Neural crest cell (in vitro differentiated cells): ENCODE data around the gene RHOT1. TPM values are rescaled to one million over a fixed set of nuclear protein-coding genes. Genes with fewer than 3 reads are reported as not detected.
"Not testable (repeated sequence)": the region's sequence is repeated elsewhere in the genome, so short reads cannot be mapped to it uniquely, and the experiment has no call there.

Experiments
- DNase-seq: peaks from one replicate; pipeline ENCODE4 v3.0.0; 2021; ENCODE audit warnings: low read depth, mixed read lengths, low spot score
- H3K27ac Mint-ChIP-seq: one replicate; pipeline ENCODE4 v1.8.0; 2021; ENCODE audit warnings: mild to moderate bottlenecking, mixed read lengths; ENCODE audit not compliant: unreplicated experiment
- H3K27me3 Mint-ChIP-seq: 2 replicates; pipeline ENCODE4 v1.8.0; 2021; ENCODE audit warnings: low read depth, mild to moderate bottlenecking, mixed read lengths
- H3K36me3 Mint-ChIP-seq: 2 replicates; pipeline ENCODE4 v1.8.0; 2021; ENCODE audit warnings: low read depth, mild to moderate bottlenecking, mixed read lengths
- H3K4me1 Mint-ChIP-seq: 2 replicates; pipeline ENCODE4 v1.8.0; 2021; ENCODE audit warnings: mixed read lengths
- H3K4me3 Mint-ChIP-seq: one replicate; pipeline ENCODE4 v1.8.0; 2021; ENCODE audit warnings: mild to moderate bottlenecking, mixed read lengths
- H3K9me3 Mint-ChIP-seq: 2 replicates; pipeline ENCODE4 v1.8.0; 2021; ENCODE audit warnings: mixed read lengths
- CTCF ChIP-seq: fragments of 200-600 bp; sonication (generic); conservative IDR thresholded peaks from 2 replicates; pipeline ENCODE4 v1.5.0; 2021; ENCODE audit warnings: antibody characterized with exemption, mild to moderate bottlenecking
- total RNA-seq: library from RNA; stranded (reverse); gene quantifications from 2 replicates; pipeline ENCODE4 v1.2.1, GENCODE V29; 2021

Gene RHOT1
- total RNA-seq, 1 donor from 2014 or later, result 30.1 TPM

GRCh38 chr17:32136856-32137255, 5.4 kb upstream of the RHOT1 start:
- Mint-ChIP-seq H3K9me3 (peaks cover 3% of the 10 kb centered on the region), H3K27me3 (no peaks in the 10 kb centered on the region), H3K4me3 (no peak overlapping the region), H3K36me3 (peaks cover 3% of the 10 kb centered on the region), H3K27ac (no peak overlapping the region), H3K4me1 (peaks cover 12% of the 10 kb centered on the region)
- no peak for DNase-seq
- no peak for TF ChIP-seq CTCF

- not testable (repeated sequence) for DNase-seq, H3K9me3 Mint-ChIP-seq, H3K4me3 Mint-ChIP-seq, H3K27ac Mint-ChIP-seq, H3K27me3 Mint-ChIP-seq, H3K36me3 Mint-ChIP-seq
- peaks cover 25% of the 10 kb centered on the region for H3K4me1 Mint-ChIP-seq
Measured at GRCh38 chr17:32139504-32139903, 2.8 kb upstream of the RHOT1 start.

GRCh38 chr17:32141258-32141657, 1.0 kb upstream of the RHOT1 start:
- DNase-seq, result no peak
- H3K36me3 Mint-ChIP-seq, result no peaks in the 10 kb centered on the region
- no peaks in the 10 kb centered on the region for H3K9me3 Mint-ChIP-seq
- H3K4me3 Mint-ChIP-seq, result peak overlapping the region; percentile 83
- H3K27me3 Mint-ChIP-seq, result no peaks in the 10 kb centered on the region
- no peak for TF ChIP-seq CTCF
- H3K4me1 Mint-ChIP-seq, result peaks cover 25% of the 10 kb centered on the region
- H3K27ac Mint-ChIP-seq, result no peak overlapping the region

GRCh38 chr17:32141679-32142037, 644 bp upstream of the RHOT1 start:
- no peak for DNase-seq
- peaks cover 25% of the 10 kb centered on the region for H3K4me1 Mint-ChIP-seq
- no peaks in the 10 kb centered on the region for H3K9me3 Mint-ChIP-seq
- H3K27me3 Mint-ChIP-seq, result no peaks in the 10 kb centered on the region
- no peak overlapping the region for H3K27ac Mint-ChIP-seq
- no peak for TF ChIP-seq CTCF
- peak overlapping the region; percentile 83 for H3K4me3 Mint-ChIP-seq
- no peaks in the 10 kb centered on the region for H3K36me3 Mint-ChIP-seq

- Mint-ChIP-seq H3K27ac (peak overlapping the region; percentile 82), H3K27me3 (no peaks in the 10 kb centered on the region), H3K4me3 (peak overlapping the region; percentile 97), H3K36me3 (no peaks in the 10 kb centered on the region), H3K4me1 (peaks cover 25% of the 10 kb centered on the region), H3K9me3 (no peaks in the 10 kb centered on the region)
- no peak for TF ChIP-seq CTCF
- DNase-seq, result peak; percentile 18
Measured at GRCh38 chr17:32142857-32143526, 690 bp downstream of the RHOT1 start.

GRCh38 chr17:32143527-32143870, 1.2 kb downstream of the RHOT1 start:
- Mint-ChIP-seq H3K27ac (no peak overlapping the region), H3K4me1 (peaks cover 29% of the 10 kb centered on the region), H3K4me3 (peak overlapping the region; percentile 97), H3K9me3 (no peaks in the 10 kb centered on the region), H3K27me3 (no peaks in the 10 kb centered on the region), H3K36me3 (no peaks in the 10 kb centered on the region)
- DNase-seq, result no peak
- TF ChIP-seq CTCF, result no peak

- not testable (repeated sequence) for H3K9me3 Mint-ChIP-seq, H3K27ac Mint-ChIP-seq, H3K36me3 Mint-ChIP-seq, H3K27me3 Mint-ChIP-seq, H3K4me3 Mint-ChIP-seq, DNase-seq
- H3K4me1 Mint-ChIP-seq, result peaks cover 30% of the 10 kb centered on the region
Measured at GRCh38 chr17:32144442-32144841, 2.1 kb downstream of the RHOT1 start.
